HG03442 (cell line): Measurements from ENCODE around the gene CDKL1.
"Not testable (repeated sequence)": the region's sequence is repeated elsewhere in the genome, so short reads cannot be mapped to it uniquely, and the experiment has no call there.

ENCODE experiments used
- ATAC-seq: cut with Tn5 transposase; IDR thresholded peaks from one replicate; pipeline ENCODE4 v1.9.1; 2021; ENCODE audit warnings: mild to moderate bottlenecking, moderate library complexity; ENCODE audit not compliant: unreplicated experiment

CDKL1 gene

GRCh38 chr14:50388256-50388931, 8.3 kb downstream of the CDKL1 start:
- ATAC-seq: no peak

GRCh38 chr14:50387548-50387947, 9.1 kb downstream of the CDKL1 start:
- ATAC-seq: no peak

GRCh38 chr14:50383618-50384225, 13.0 kb downstream of the CDKL1 start:
- ATAC-seq: no peak

GRCh38 chr14:50381823-50382287, 14.8 kb downstream of the CDKL1 start:
- no peak for ATAC-seq

- ATAC-seq: no peak
Measured at GRCh38 chr14:50381008-50381407, 15.7 kb downstream of the CDKL1 start.

- ATAC-seq: no peak
Measured at GRCh38 chr14:50380455-50380854, 16.2 kb downstream of the CDKL1 start.

- no peak for ATAC-seq
Measured at GRCh38 chr14:50379563-50379962, 17.1 kb downstream of the CDKL1 start.

GRCh38 chr14:50377550-50378085, 19.1 kb downstream of the CDKL1 start:
- ATAC-seq: no peak

GRCh38 chr14:50375760-50376159, 20.9 kb downstream of the CDKL1 start:
- ATAC-seq: no peak

GRCh38 chr14:50373959-50374358, 22.7 kb downstream of the CDKL1 start:
- no peak for ATAC-seq

- ATAC-seq: no peak
Measured at GRCh38 chr14:50371546-50371945, 25.1 kb downstream of the CDKL1 start.

GRCh38 chr14:50366589-50366988, 30.1 kb downstream of the CDKL1 start:
- no peak for ATAC-seq

GRCh38 chr14:50366115-50366514, 30.6 kb downstream of the CDKL1 start:
- no peak for ATAC-seq

- ATAC-seq: not testable (repeated sequence)
Measured at GRCh38 chr14:50365572-50365971, 31.1 kb downstream of the CDKL1 start.

GRCh38 chr14:50364792-50365191, 31.9 kb downstream of the CDKL1 start:
- no peak for ATAC-seq

- ATAC-seq: peak; percentile 98
Measured at GRCh38 chr14:50363714-50364111, 33.0 kb downstream of the CDKL1 start.

- peak; percentile 10 for ATAC-seq
Measured at GRCh38 chr14:50362764-50363713, 33.6 kb downstream of the CDKL1 start.

GRCh38 chr14:50361473-50362403, 34.9 kb downstream of the CDKL1 start:
- not testable (repeated sequence) for ATAC-seq

- no peak for ATAC-seq
Measured at GRCh38 chr14:50360851-50361250, 35.8 kb downstream of the CDKL1 start.

GRCh38 chr14:50360093-50360492, 36.6 kb downstream of the CDKL1 start:
- ATAC-seq: no peak
